ENCODE measurements around the gene SMIM29. TPM values are rescaled to one million over a fixed set of nuclear protein-coding genes. Genes with fewer than 3 reads are reported as not detected.

The SMIM29 gene
- total RNA-seq, 3 donors from 2014 or later (not counting 1 experiment from before 2014, with no cell fraction given) = 30.8 to 48.0 (median 39.7) TPM

- Mint-ChIP-seq H3K36me3 (no peaks in the 10 kb centered on the region), H3K4me3 (peak overlapping the region; percentile 95), H3K27me3 (ENCODE audit: low read depth in 2 of 2) (no peaks in the 10 kb centered on the region), H3K4me1 (peaks cover 6 to 35% of the 10 kb centered on the region in 2 donors), H3K9me3 (no peaks in the 10 kb centered on the region), H3K27ac (peak overlapping the region; percentile 94 to 97)
- ATAC-seq (peak; percentile 31 to 50 (median 39)), DNase-seq (peak in 1 of 2 donors; percentile 13)
- Histone ChIP-seq H3K27ac (ENCODE audit: low read length) (peak overlapping the region; percentile 96), H3K9me3 (ENCODE audit: control insufficient read depth, insufficient read depth, low read length) (no peaks in the 10 kb centered on the region), H3K4me1 (ENCODE audit: control insufficient read depth, insufficient read depth, low read length) (peaks cover 28% of the 10 kb centered on the region), H3K4me3 (ENCODE audit: low read length) (peak overlapping the region; percentile 94), H3K27me3 (ENCODE audit: control insufficient read depth, insufficient read depth, low read length) (no peaks in the 10 kb centered on the region), H3K36me3 (ENCODE audit: control insufficient read depth, insufficient read depth, low read length) (peaks cover under 1% of the 10 kb centered on the region)
- TF ChIP-seq CTCF (IDR thresholded peaks at IDR 0.05) = no peak
- intact Hi-C loops (cut with micrococcal nuclease) = loop anchor here (1.0 to 5.0 kb wide), 4 partner anchors 13 to 360 kb away; partner anchors contain the start of gene HMGA1
- WGBS (ENCODE audit: insufficient coverage) = 48% methylated on average over 18 of the region's 18 CpGs
Measured at GRCh38 chr6:34249469-34250261, 859 bp upstream of the SMIM29 start.

- intact Hi-C loops (cut with micrococcal nuclease) = loop anchor here (2.0 to 5.0 kb wide), 2 partner anchors 66 to 167 kb away; no protein-coding TSS in a partner anchor
Measured at GRCh38 chr6:34248198-34248726, 544 bp downstream of the SMIM29 start.

GRCh38 chr6:34247481-34248197, 1.2 kb downstream of the SMIM29 start:
- 94% methylated on average over 5 of the region's 6 CpGs for WGBS (ENCODE audit: insufficient coverage)
- H3K4me1 ChIP-seq (ENCODE audit: control insufficient read depth, insufficient read depth, low read length) = peaks cover 28% of the 10 kb centered on the region
- intact Hi-C loops (cut with micrococcal nuclease) = loop anchor here (2.0 to 5.0 kb wide), 2 partner anchors 65 to 167 kb away; no protein-coding TSS in a partner anchor
- no peaks in the 10 kb centered on the region for H3K36me3 Mint-ChIP-seq
- peaks cover 11% of the 10 kb centered on the region for H3K36me3 ChIP-seq (ENCODE audit: control insufficient read depth, insufficient read depth, low read length)
- no peaks in the 10 kb centered on the region for H3K9me3 ChIP-seq (ENCODE audit: control insufficient read depth, insufficient read depth, low read length)
- ATAC-seq = no peak
- no peaks in the 10 kb centered on the region for H3K27me3 Mint-ChIP-seq (ENCODE audit: low read depth in 2 of 2)
- no peak for TF ChIP-seq CTCF (IDR thresholded peaks at IDR 0.05)
- DNase-seq = peak in 1 of 2 donors; percentile 20
- peak overlapping the region; percentile 94 to 97 for H3K27ac Mint-ChIP-seq
- H3K9me3 Mint-ChIP-seq = no peaks in the 10 kb centered on the region
- H3K27me3 ChIP-seq (ENCODE audit: control insufficient read depth, insufficient read depth, low read length) = no peaks in the 10 kb centered on the region
- H3K4me3 ChIP-seq (ENCODE audit: low read length) = no peak overlapping the region
- peak overlapping the region; percentile 94 for H3K27ac ChIP-seq (ENCODE audit: low read length)
- H3K4me3 Mint-ChIP-seq = peak overlapping the region; percentile 95
- H3K4me1 Mint-ChIP-seq = peaks cover 6 to 44% of the 10 kb centered on the region in 2 donors

More at GRCh38 chr6:34248198-34248726, 544 bp downstream of the SMIM29 start:
- peak; percentile 63 for DNase-seq
- TF ChIP-seq CTCF (IDR thresholded peaks at IDR 0.05) = no peak
- H3K27ac ChIP-seq (ENCODE audit: low read length) = peak overlapping the region; percentile 94
- H3K4me3 ChIP-seq (ENCODE audit: low read length) = peak overlapping the region; percentile 94
- no peaks in the 10 kb centered on the region for H3K27me3 Mint-ChIP-seq (ENCODE audit: low read depth in 2 of 2)
- no peaks in the 10 kb centered on the region for H3K9me3 ChIP-seq (ENCODE audit: control insufficient read depth, insufficient read depth, low read length)
- H3K9me3 Mint-ChIP-seq = no peaks in the 10 kb centered on the region
- 13% methylated on average over 17 of the region's 17 CpGs for WGBS (ENCODE audit: insufficient coverage)
- H3K4me1 ChIP-seq (ENCODE audit: control insufficient read depth, insufficient read depth, low read length) = peaks cover 28% of the 10 kb centered on the region
- ATAC-seq = peak; percentile 6 to 45 (median 37)
- H3K27ac Mint-ChIP-seq = peak overlapping the region; percentile 94 to 97
- H3K36me3 ChIP-seq (ENCODE audit: control insufficient read depth, insufficient read depth, low read length) = peaks cover 11% of the 10 kb centered on the region
- H3K36me3 Mint-ChIP-seq = no peaks in the 10 kb centered on the region
- H3K4me3 Mint-ChIP-seq = peak overlapping the region; percentile 95
- peaks cover 6 to 40% of the 10 kb centered on the region in 2 donors for H3K4me1 Mint-ChIP-seq
- H3K27me3 ChIP-seq (ENCODE audit: control insufficient read depth, insufficient read depth, low read length) = no peaks in the 10 kb centered on the region

Data from natural killer cell (primary cell).